ENCODE data around the gene SIRPG.
"Not testable (repeated sequence)": the region's sequence is repeated elsewhere in the genome, so short reads cannot be mapped to it uniquely, and the experiment has no call there.

The SIRPG gene

DNA sequence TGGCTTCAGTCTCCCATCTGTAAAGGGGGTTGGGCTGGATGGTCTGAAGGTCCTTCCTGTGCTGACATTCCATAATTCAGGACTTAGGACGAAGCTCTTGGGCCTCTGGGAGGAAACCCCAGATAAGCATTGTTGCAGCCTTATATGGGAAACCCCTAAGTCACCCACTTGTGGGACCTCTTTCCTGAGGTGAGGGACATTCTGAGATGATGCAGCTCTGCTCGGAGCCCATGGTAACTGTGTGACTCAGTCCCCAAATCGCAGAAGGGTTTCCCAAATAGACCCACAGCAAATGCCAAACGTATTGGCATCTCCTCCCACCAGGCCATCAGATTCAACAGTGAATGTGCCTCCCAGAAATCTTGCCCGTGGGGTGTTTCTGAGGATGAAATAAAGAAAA, 47.2 kb downstream of the SIRPG start:
- ATAC-seq, result peak; percentile 48
- H3K4me3 Mint-ChIP-seq; H3K27ac Mint-ChIP-seq; H3K9me3 Mint-ChIP-seq; H3K36me3 Mint-ChIP-seq; DNase-seq (ENCODE audit: low spot score in 2 of 2); H3K4me1 Mint-ChIP-seq: not testable (repeated sequence)

DNA sequence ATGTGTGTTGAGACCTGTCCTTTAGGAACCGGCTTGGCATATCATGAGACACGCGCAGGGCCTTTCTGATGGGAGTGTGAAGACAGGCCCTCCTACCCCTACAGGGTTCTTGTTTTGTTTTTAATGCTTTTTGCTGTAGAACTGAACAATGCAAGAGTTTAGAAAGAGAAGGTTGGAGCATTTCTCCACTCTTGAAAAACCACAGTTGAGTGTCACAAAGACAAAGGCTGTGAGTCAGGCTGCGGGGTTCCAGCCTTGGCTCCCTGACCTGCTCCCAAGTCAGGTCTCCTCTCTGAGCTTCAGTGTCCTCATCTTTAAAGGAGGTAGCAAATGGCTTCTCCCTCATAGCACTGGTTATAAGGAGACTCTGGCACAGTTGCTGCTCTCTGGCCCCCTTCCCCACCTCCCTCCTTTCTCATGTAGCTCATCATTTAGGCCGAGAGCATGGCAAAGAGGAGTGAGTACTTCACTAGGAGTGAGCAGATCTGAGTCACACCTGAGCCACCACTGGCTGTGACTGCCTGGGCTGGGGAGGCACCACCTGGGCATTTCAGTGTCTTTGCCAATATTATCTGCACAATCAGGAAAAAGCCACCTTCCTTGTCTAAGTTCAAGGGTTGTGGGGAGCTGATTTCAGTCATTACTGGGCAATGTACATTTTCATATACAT, 48.8 kb downstream of the SIRPG start:
- H3K9me3 Mint-ChIP-seq; H3K27ac Mint-ChIP-seq; H3K36me3 Mint-ChIP-seq; H3K4me1 Mint-ChIP-seq; H3K4me3 Mint-ChIP-seq; DNase-seq (ENCODE audit: low spot score in 2 of 2): not testable (repeated sequence)
- ATAC-seq, result peak; percentile 62

DNA sequence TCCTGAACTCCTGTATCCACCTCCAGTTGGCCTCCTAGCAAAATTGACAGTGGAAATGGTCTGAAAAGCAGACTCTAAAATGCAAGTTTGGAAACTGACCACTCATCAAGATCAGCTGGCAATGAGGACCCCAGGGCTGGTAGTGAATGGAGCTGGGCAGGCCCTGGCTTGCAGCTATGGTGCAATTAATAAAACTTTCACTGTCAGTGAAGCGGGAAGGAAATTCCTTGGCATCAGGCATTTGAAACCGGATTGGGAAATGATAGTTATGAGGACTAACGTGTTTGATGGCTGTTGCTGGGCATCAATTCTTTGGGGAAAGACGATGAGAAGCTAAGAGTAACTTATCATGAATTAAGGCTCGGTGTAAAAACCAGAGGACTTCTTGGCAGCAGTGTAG, 56.8 kb downstream of the SIRPG start:
- Mint-ChIP-seq H3K36me3 (no peaks in the 10 kb centered on the region), H3K4me1 (no peaks in the 10 kb centered on the region), H3K4me3 (no peak overlapping the region)

DNA sequence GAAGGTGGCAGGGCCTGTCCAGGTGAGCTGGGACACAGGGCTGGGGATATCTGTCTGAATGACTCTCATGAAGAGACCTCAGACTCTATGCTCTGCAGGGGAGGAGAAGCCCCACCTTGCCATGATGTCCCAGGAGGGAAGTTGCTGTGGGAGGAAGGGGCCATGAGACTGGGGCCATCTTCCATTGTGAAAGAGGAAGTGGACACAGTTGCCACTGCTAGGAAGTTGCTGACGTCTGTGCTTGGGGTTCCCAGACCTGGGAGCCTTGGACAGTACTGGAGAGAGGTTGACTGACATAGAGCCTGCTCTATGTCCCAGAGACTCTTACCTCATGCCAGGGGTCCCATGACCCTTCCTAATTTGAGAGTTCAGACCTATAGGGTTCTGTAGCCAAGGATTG, 62.2 kb downstream of the SIRPG start:
- Mint-ChIP-seq H3K9me3 (no peaks in the 10 kb centered on the region), H3K36me3 (no peaks in the 10 kb centered on the region), H3K4me1 (no peaks in the 10 kb centered on the region), H3K27ac (no peak overlapping the region), H3K4me3 (no peak overlapping the region)
- no peak for ATAC-seq
- no peak for DNase-seq (ENCODE audit: low spot score in 2 of 2)

More for the DNA sequence above, 56.8 kb downstream of the SIRPG start:
- Mint-ChIP-seq H3K9me3 (no peaks in the 10 kb centered on the region), H3K27ac (no peak overlapping the region)
- no peak for ATAC-seq
- no peak for DNase-seq (ENCODE audit: low spot score in 2 of 2)

DNA sequence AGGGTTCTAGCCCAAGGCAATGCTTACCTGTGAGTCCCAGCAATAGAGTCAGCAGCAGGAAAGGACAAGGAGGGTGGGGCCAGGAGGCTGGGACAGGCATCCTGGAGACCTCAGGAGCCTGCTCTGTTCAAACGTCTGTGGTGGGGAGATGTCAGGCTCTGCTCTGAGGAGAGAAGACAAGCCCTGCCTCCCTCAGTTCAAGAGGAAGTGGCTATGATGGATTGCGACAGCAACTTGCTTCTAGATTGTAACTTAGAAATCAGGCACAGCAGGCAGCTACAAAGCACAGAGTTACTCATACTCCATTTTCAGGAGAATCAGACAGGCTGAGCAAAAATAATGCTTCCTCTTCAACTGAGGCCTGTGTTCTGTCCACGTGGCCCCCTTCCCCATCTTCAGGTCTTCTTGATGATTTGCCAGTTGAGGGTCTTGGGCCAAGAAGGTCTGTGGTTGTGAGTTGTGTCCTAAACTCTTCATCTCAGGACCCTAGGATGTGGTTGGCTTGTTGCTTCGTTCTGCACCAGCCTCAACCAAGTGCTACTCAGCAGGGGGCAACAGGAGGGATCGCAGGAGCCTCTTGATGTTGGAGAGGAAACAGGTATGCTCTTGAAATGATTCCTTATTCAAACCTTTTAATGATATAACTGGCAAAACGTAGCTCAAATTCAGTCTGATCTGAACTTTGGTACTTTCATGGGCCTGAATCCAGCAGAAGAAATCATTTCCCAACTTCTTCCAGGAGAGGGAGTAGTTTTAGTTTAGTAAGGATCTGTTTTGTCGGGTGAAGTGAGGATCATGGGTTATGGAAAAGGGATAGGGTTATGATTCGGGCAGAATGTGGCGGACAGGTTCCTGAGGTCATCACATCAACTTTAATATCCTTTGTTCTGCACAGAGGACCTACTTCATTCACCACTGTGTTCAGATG, 68.8 kb downstream of the SIRPG start:
- DNase-seq (ENCODE audit: low spot score in 2 of 2), result no peak
- peak overlapping the region; percentile 90 for H3K27ac Mint-ChIP-seq
- H3K4me1 Mint-ChIP-seq, result peaks cover 23% of the 10 kb centered on the region
- no peaks in the 10 kb centered on the region for H3K36me3 Mint-ChIP-seq
- no peaks in the 10 kb centered on the region for H3K9me3 Mint-ChIP-seq
- H3K4me3 Mint-ChIP-seq, result peak overlapping the region; percentile 56
- ATAC-seq, result peak; percentile 88

DNA sequence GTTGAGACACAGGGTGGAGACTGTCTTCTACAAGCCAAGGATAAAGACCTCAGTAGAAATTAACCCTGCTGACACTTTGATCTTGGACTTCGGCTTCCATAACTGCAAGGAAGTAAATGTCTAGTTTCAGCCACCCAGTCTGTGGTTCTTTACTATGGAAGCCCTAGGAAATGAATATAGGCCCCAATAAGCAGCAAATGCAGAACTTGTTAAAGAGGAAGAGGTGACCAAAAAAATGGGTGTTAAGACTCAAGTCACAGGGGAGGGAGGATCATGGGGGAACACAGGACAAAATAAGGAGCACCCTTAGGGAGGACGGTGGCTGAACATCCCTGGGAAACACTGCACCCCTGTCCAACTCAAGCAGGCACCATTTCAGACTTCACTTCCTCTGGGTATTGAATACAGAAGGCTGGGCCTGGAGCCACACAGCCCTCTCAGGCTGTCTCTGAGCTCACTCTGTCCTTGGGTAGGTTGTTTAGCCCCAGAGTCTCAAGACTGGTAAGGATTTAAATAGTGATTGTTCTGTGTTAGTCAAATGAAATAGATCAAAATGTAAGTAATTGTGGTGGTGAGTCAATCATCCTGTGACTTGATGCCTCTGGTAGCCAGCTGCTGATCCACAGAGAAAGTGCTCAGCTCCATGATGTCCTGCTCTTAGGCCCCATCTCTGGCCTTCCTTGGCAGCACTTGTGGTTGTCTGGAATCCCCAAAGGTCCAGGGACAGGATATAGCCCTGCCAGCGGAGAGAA, 69.6 kb downstream of the SIRPG start:
- no peaks in the 10 kb centered on the region for H3K9me3 Mint-ChIP-seq
- DNase-seq (ENCODE audit: low spot score in 2 of 2) (no peak), ATAC-seq (peak; percentile 92)
- peak overlapping the region; percentile 90 for H3K27ac Mint-ChIP-seq
- H3K36me3 Mint-ChIP-seq, result no peaks in the 10 kb centered on the region
- H3K4me1 Mint-ChIP-seq, result peaks cover 23% of the 10 kb centered on the region
- H3K4me3 Mint-ChIP-seq, result peak overlapping the region; percentile 56

DNA sequence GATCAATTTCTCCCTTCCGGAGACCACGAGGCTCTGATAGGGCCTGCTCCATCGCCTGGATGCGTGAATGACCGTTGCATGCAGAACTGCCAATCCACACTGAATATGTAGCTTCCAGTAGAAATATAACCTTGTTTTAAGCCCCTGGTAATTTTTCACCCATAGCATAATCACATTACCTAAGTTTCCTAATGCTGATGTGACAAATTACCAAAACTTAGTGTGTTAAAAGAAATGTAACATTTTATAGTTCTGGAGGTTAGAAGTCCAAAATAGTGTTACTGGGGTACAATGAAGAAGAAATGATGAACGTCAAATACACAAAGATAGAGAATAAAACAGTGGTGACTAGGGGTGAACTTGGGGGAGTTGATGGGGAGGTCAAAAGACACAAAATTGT, 78.1 kb downstream of the SIRPG start:
- H3K4me3 Mint-ChIP-seq, result no peak overlapping the region
- H3K27ac Mint-ChIP-seq, result no peak overlapping the region
- no peaks in the 10 kb centered on the region for H3K9me3 Mint-ChIP-seq
- no peaks in the 10 kb centered on the region for H3K36me3 Mint-ChIP-seq
- ATAC-seq (no peak), DNase-seq (ENCODE audit: low spot score in 2 of 2) (no peak)
- H3K4me1 Mint-ChIP-seq, result no peaks in the 10 kb centered on the region

Measured in stimulated activated effector memory CD8-positive, alpha-beta T cell treated with anti-CD3 and anti-CD28 coated beads, Interleukin-12 subunit alpha, Interleukin-12 subunit beta, amount 100 ng/mL, for 72 hours (primary cell).